H9 (cell line): Measurements from ENCODE around the gene APBA2. TPM values are rescaled to one million over a fixed set of nuclear protein-coding genes. Genes with fewer than 3 reads are reported as not detected.

Experiments used
- DNase-seq: peaks from one replicate; pipeline ENCODE4 v3.0.0-alpha.2; 2017
- H2AFZ ChIP-seq: one replicate; pipeline ENCODE4 v1.6.1; 2013; ENCODE audit warnings: mild to moderate bottlenecking, low read length, control low read depth, moderate library complexity
- H2AK5ac ChIP-seq: 2 replicates; pipeline ENCODE4 v1.6.1; 2013; ENCODE audit warnings: low read length, control low read depth, mixed read lengths; ENCODE audit not compliant: insufficient read length
- H2BK120ac ChIP-seq: one replicate; pipeline ENCODE4 v1.6.1; 2013; ENCODE audit warnings: low read depth, mild to moderate bottlenecking, low read length, control low read depth, inconsistent platforms; ENCODE audit not compliant: poor library complexity, severe bottlenecking
- H2BK12ac ChIP-seq: 2 replicates; pipeline ENCODE4 v1.6.1; 2013; ENCODE audit warnings: low read length, control low read depth, mixed read lengths, low read depth; ENCODE audit not compliant: insufficient read length
- H2BK15ac ChIP-seq: 2 replicates; pipeline ENCODE4 v1.6.1; 2013; ENCODE audit warnings: low read depth, low read length, control low read depth
- H2BK20ac ChIP-seq: one replicate; pipeline ENCODE4 v1.6.1; 2013; ENCODE audit warnings: low read depth, mild to moderate bottlenecking, low read length, control low read depth, inconsistent platforms; ENCODE audit not compliant: poor library complexity, severe bottlenecking
- H2BK5ac ChIP-seq: 2 replicates; pipeline ENCODE4 v1.6.1; 2013; ENCODE audit warnings: low read length, control low read depth, mixed read lengths; ENCODE audit not compliant: insufficient read length
- H3K14ac ChIP-seq: 2 replicates; pipeline ENCODE4 v1.6.1; 2013; ENCODE audit warnings: low read length, control low read depth; ENCODE audit not compliant: insufficient read depth
- H3K18ac ChIP-seq: 2 replicates; pipeline ENCODE4 v1.6.1; 2013; ENCODE audit warnings: low read depth, mild to moderate bottlenecking, mixed read lengths, low read length, control low read depth; ENCODE audit not compliant: insufficient read length
- H3K23ac ChIP-seq: 2 replicates; pipeline ENCODE4 v1.6.1; 2013; ENCODE audit warnings: low read length, control low read depth, mixed read lengths, low read depth; ENCODE audit not compliant: insufficient read length
- H3K23me2 ChIP-seq: 2 replicates; pipeline ENCODE4 v1.6.1; 2013; ENCODE audit warnings: low read depth, mild to moderate bottlenecking, mixed read lengths, low read length, control low read depth; ENCODE audit not compliant: insufficient read length, poor library complexity, severe bottlenecking
- H3K27ac ChIP-seq: 2 replicates; pipeline ENCODE4 v1.5.1; 2013; ENCODE audit warnings: low read length, control low read depth, mixed read lengths, low read depth; ENCODE audit not compliant: insufficient read length
- H3K27me3 ChIP-seq: 2 replicates; pipeline ENCODE4 v1.6.1; 2013; ENCODE audit warnings: low read length, control low read depth, inconsistent platforms; ENCODE audit not compliant: insufficient read depth
- H3K4ac ChIP-seq: 2 replicates; pipeline ENCODE4 v1.6.1; 2013; ENCODE audit warnings: low read depth, mild to moderate bottlenecking, control low read depth, inconsistent platforms, low read length, moderate library complexity
- H3K4me1 ChIP-seq: 2 replicates; pipeline ENCODE4 v1.6.1; 2013; ENCODE audit warnings: low read length, control low read depth, inconsistent platforms; ENCODE audit not compliant: insufficient read depth
- H3K4me2 ChIP-seq: 2 replicates; pipeline ENCODE4 v1.6.1; 2013; ENCODE audit warnings: low read length, control low read depth, mixed read lengths; ENCODE audit not compliant: insufficient read length, insufficient read depth
- H3K56ac ChIP-seq: 2 replicates; pipeline ENCODE4 v1.6.1; 2013; ENCODE audit warnings: low read depth, mild to moderate bottlenecking, mixed read lengths, low read length, control low read depth; ENCODE audit not compliant: insufficient read length
- H3K79me1 ChIP-seq: 2 replicates; pipeline ENCODE4 v1.6.1; 2013; ENCODE audit warnings: low read depth, mild to moderate bottlenecking, moderate library complexity, low read length, control low read depth, inconsistent platforms; ENCODE audit not compliant: insufficient read depth, poor library complexity, severe bottlenecking
- H3K79me2 ChIP-seq: 2 replicates; pipeline ENCODE4 v1.6.1; 2013; ENCODE audit warnings: low read length, control low read depth, inconsistent platforms; ENCODE audit not compliant: insufficient read depth
- H3K9ac ChIP-seq: 2 replicates; pipeline ENCODE4 v1.6.1; 2013; ENCODE audit warnings: low read length, control low read depth, mixed read lengths; ENCODE audit not compliant: insufficient read length; ENCODE audit errors: extremely low read depth
- H3K9me3 ChIP-seq: one replicate; pipeline ENCODE4 v1.6.1; 2013; ENCODE audit warnings: low read depth, low read length, inconsistent platforms; ENCODE audit not compliant: control insufficient read depth
- H3T11ph ChIP-seq: one replicate; pipeline ENCODE4 v1.6.1; 2013; ENCODE audit warnings: mild to moderate bottlenecking, low read length, control low read depth, inconsistent platforms
- H4K20me1 ChIP-seq: one replicate; pipeline ENCODE4 v1.6.1; 2013; ENCODE audit not compliant: control insufficient read depth, insufficient read length, insufficient read depth
- H4K5ac ChIP-seq: 2 replicates; pipeline ENCODE4 v1.6.1; 2013; ENCODE audit warnings: low read depth, mild to moderate bottlenecking, mixed read lengths, low read length, control low read depth; ENCODE audit not compliant: insufficient read length
- H4K8ac ChIP-seq: replicated peaks from 2 replicates; pipeline ENCODE4 v1.6.1; 2013; ENCODE audit warnings: low read length, control low read depth, mixed read lengths, low read depth; ENCODE audit not compliant: insufficient read length
- H4K91ac ChIP-seq: 2 replicates; pipeline ENCODE4 v1.6.1; 2013; ENCODE audit warnings: low read depth, mild to moderate bottlenecking, moderate library complexity, mixed read lengths, low read length, control low read depth; ENCODE audit not compliant: insufficient read length
- H3K27ac Mint-ChIP-seq, 3 experiments: 2 replicates in 2 of 3; 3 replicates in 1 of 3; pipeline ENCODE4 v1.8.0; 2020 to 2021; ENCODE audit warnings: mixed read lengths in 3 of 3, mild to moderate bottlenecking in 1 of 3, moderate library complexity in 1 of 3
- H3K27me3 Mint-ChIP-seq: 2 replicates; pipeline ENCODE4 v1.8.0; 2021; ENCODE audit warnings: low read depth, mild to moderate bottlenecking, moderate library complexity, mixed read lengths
- H3K36me3 Mint-ChIP-seq, 3 experiments: 2 replicates in 2 of 3; 3 replicates in 1 of 3; pipeline ENCODE4 v1.8.0; 2020 to 2021; ENCODE audit warnings: low read depth in 3 of 3, mixed read lengths in 3 of 3; ENCODE audit not compliant: insufficient read depth in 1 of 3
- H3K4me1 Mint-ChIP-seq, 2 experiments: 2 replicates each; pipeline ENCODE4 v1.8.0; 2020; ENCODE audit warnings: mixed read lengths in 2 of 2
- H3K4me3 Mint-ChIP-seq, 2 experiments: 2 replicates in 1 of 2; 3 replicates in 1 of 2; pipeline ENCODE4 v1.8.0; 2020 to 2021; ENCODE audit warnings: mild to moderate bottlenecking in 2 of 2, mixed read lengths in 2 of 2, moderate library complexity in 1 of 2
- H3K9me3 Mint-ChIP-seq, 2 experiments: 2 replicates in 1 of 2; 3 replicates in 1 of 2; pipeline ENCODE4 v1.8.0; 2020; ENCODE audit warnings: mild to moderate bottlenecking in 2 of 2, mixed read lengths in 2 of 2, moderate library complexity in 1 of 2
- WGBS: extraction: QIAGEN DNeasy Blood & Tissue Kit; methylation state at CpG from one replicate; pipeline ENCODE4 v1.1.7; 2013; ENCODE audit warnings: missing lambda C conversion rate, low lambda C conversion rate, mixed read lengths; ENCODE audit not compliant: insufficient read length; ENCODE audit errors: extremely low coverage; 5-methylcytosine and 5-hydroxymethylcytosine counted together
- total RNA-seq: library from RNA; stranded (reverse); gene quantifications from 2 replicates; pipeline ENCODE4 v1.2.1, GENCODE V29; 2021
- TF ChIP-seq, protein P1 (sequence below): fragments of 200-600 bp; sonication (generic); conservative IDR thresholded peaks from 3 replicates; pipeline ENCODE4 v1.8.0; 2021; ENCODE audit warnings: antibody characterized with exemption, mild to moderate bottlenecking

The APBA2 gene
- total RNA-seq, 1 experiment from 2014 or later = 14.3 TPM

DNA sequence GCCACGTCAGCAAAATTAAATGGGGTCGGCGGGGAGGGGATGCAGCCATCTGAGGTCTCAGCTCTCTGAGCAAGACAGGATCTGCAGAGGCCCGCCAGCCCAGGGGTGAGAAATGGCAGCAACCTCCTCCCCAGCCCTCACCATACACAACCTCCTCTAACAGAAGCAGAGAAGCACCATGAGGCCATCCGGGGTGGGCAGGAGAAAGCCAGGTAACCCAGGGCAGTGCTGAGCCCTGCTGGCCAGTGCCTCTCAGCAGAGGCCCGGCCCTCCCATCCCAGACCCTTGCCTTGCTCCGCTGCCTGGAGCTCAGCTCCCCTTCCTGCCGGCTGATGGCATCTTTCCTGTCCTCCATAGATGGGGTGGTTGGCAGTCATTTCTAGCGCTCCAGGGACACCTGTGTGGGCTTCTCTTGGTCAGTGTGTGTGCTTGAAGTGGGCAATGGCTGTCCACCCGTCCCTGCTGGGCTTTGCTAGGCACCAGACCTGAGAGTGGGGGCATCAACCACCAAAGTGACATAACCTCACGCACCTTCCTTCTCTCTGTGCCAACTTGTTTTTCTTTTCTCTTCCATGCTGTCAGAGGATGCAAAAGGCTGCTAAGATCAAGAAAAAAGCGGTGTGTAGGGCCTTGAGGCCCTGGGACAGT is 208.0 kb downstream of the APBA2 start:
- Histone ChIP-seq H2AK5ac (no peak overlapping the region), H2BK15ac (no peak overlapping the region), H3K4me2 (no peak overlapping the region), H2BK20ac (no peak overlapping the region), H2BK12ac (no peak overlapping the region), H3T11ph (no peak overlapping the region), H3K23me2 (no peaks in the 10 kb centered on the region), H3K27ac (no peak overlapping the region), H4K8ac (no peak overlapping the region), H3K9me3 (no peaks in the 10 kb centered on the region), H4K5ac (no peak overlapping the region), H3K27me3 (no peaks in the 10 kb centered on the region), H2BK5ac (no peak overlapping the region), H4K91ac (no peak overlapping the region), H3K9ac (no peak overlapping the region), H2BK120ac (no peak overlapping the region), H3K79me2 (no peaks in the 10 kb centered on the region), H3K4ac (no peak overlapping the region), H3K18ac (peak overlapping the region; percentile 2), H4K20me1 (no peaks in the 10 kb centered on the region), H3K14ac (no peak overlapping the region), H3K56ac (no peak overlapping the region), H3K4me1 (peaks cover 2% of the 10 kb centered on the region; the same call in 1 of the 2 replicates), H2AFZ (no peak overlapping the region), H3K23ac (no peak overlapping the region), H3K79me1 (no peaks in the 10 kb centered on the region)
- DNase-seq = no peak
- Mint-ChIP-seq H3K27ac (peak overlapping the region in 1 of 3 experiments; percentile 74; a peak in 1 of 7 replicates), H3K27me3 (no peaks in the 10 kb centered on the region; the same call in 1 of the 2 replicates), H3K4me3 (no peak overlapping the region), H3K9me3 (no peaks in the 10 kb centered on the region), H3K36me3 (peaks cover 0 to under 1% (median 0%) of the 10 kb centered on the region in 3 experiments; a peak in 2 of 7 replicates), H3K4me1 (peaks cover 20 to 27% of the 10 kb centered on the region in 2 experiments)
- TF ChIP-seq, protein P1, sequence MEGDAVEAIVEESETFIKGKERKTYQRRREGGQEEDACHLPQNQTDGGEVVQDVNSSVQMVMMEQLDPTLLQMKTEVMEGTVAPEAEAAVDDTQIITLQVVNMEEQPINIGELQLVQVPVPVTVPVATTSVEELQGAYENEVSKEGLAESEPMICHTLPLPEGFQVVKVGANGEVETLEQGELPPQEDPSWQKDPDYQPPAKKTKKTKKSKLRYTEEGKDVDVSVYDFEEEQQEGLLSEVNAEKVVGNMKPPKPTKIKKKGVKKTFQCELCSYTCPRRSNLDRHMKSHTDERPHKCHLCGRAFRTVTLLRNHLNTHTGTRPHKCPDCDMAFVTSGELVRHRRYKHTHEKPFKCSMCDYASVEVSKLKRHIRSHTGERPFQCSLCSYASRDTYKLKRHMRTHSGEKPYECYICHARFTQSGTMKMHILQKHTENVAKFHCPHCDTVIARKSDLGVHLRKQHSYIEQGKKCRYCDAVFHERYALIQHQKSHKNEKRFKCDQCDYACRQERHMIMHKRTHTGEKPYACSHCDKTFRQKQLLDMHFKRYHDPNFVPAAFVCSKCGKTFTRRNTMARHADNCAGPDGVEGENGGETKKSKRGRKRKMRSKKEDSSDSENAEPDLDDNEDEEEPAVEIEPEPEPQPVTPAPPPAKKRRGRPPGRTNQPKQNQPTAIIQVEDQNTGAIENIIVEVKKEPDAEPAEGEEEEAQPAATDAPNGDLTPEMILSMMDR = no peak
- WGBS = no CpG with 5 or more reads among the region's 12 CpGs
